DOHH2 (cell line): ENCODE data around the gene KAT6B.

Experiments used
- EZH2phosphoT487 ChIP-seq: fragments of 200-600 bp; sonication (generic); IDR thresholded peaks from 2 replicates; pipeline ENCODE4 v1.6.1; 2017; ENCODE audit warnings: borderline replicate concordance, mild to moderate bottlenecking, antibody characterized with exemption, low read length, moderate library complexity, mixed read lengths
- TF ChIP-seq, protein P1 (sequence below): fragments of 200-600 bp; sonication (generic); IDR thresholded peaks from one replicate; pipeline ENCODE4 v1.5.1; 2014; ENCODE audit warnings: antibody characterized with exemption, mild to moderate bottlenecking, low read depth, low read length; ENCODE audit not compliant: poor library complexity, severe bottlenecking

DNA sequence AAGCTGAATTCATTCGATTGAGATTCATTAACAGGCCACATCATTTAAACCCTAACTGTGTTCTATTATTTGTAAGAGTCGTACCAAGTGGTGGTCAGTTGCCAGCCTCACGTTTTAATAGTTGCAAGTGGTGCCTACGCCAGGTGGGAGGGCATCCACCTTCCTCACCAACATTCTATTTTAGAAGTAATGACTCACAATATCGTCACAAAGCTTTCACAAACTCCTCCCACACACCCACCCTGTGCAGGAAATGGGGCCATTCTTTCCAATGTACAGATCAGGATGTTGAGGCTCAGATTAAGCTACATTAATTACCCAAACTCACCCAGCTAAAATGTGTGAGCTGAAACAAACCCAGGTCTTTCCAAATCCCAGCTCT, 207.7 kb downstream of the KAT6B start:
- TF ChIP-seq, protein P1, sequence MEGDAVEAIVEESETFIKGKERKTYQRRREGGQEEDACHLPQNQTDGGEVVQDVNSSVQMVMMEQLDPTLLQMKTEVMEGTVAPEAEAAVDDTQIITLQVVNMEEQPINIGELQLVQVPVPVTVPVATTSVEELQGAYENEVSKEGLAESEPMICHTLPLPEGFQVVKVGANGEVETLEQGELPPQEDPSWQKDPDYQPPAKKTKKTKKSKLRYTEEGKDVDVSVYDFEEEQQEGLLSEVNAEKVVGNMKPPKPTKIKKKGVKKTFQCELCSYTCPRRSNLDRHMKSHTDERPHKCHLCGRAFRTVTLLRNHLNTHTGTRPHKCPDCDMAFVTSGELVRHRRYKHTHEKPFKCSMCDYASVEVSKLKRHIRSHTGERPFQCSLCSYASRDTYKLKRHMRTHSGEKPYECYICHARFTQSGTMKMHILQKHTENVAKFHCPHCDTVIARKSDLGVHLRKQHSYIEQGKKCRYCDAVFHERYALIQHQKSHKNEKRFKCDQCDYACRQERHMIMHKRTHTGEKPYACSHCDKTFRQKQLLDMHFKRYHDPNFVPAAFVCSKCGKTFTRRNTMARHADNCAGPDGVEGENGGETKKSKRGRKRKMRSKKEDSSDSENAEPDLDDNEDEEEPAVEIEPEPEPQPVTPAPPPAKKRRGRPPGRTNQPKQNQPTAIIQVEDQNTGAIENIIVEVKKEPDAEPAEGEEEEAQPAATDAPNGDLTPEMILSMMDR = no peak
- TF ChIP-seq EZH2phosphoT487 = no peak
